MCF 10A (cell line): ENCODE results near the gene FOXD4L6. TPM values are rescaled to one million over a fixed set of nuclear protein-coding genes. Genes with fewer than 3 reads are reported as not detected.
"Not testable (repeated sequence)": the region's sequence is repeated elsewhere in the genome, so short reads cannot be mapped to it uniquely, and the experiment has no call there.

ENCODE experiments used
- BruUV-seq: library from RNA; stranded (reverse); fragments of 400-500 nt; replicated peaks from 2 replicates; lab custom pipeline; 2021; lab: Mats Ljungman, UMichigan
- CTCF ChIA-PET: fragments of 300-600 bp; sonication (Branson Sonifier 250); formaldehyde crosslinking; extraction: SDS; loops from one replicate; lab custom pipeline; 2021; ENCODE audit warnings: antibody characterized with exemption, inconsistent platforms; lab: Yijun Ruan, JAX
- POLR2A ChIA-PET: fragments of 300-600, 350-650 bp; sonication (Branson Sonifier 250); formaldehyde crosslinking; extraction: SDS; loops from one replicate; lab custom pipeline; 2020; ENCODE audit warnings: antibody characterized with exemption, inconsistent platforms; lab: Yijun Ruan, JAX
- DNase-seq: peaks from one replicate; pipeline ENCODE4 v3.0.0-alpha.2; 2018; ENCODE audit not compliant: unreplicated experiment
- H3K27ac Mint-ChIP-seq: one replicate; pipeline ENCODE4 v1.8.0; 2022; ENCODE audit warnings: mild to moderate bottlenecking, low read depth, mixed read lengths; ENCODE audit not compliant: unreplicated experiment
- H3K27me3 Mint-ChIP-seq: one replicate; pipeline ENCODE4 v1.8.0; 2022; ENCODE audit warnings: mixed read lengths; ENCODE audit not compliant: insufficient read depth, unreplicated experiment
- H3K36me3 Mint-ChIP-seq: one replicate; pipeline ENCODE4 v1.8.0; 2022; ENCODE audit warnings: mild to moderate bottlenecking, moderate library complexity, mixed read lengths; ENCODE audit not compliant: insufficient read depth, unreplicated experiment
- H3K4me1 Mint-ChIP-seq: one replicate; pipeline ENCODE4 v1.8.0; 2022; ENCODE audit warnings: mixed read lengths; ENCODE audit not compliant: insufficient read depth, unreplicated experiment
- H3K4me3 Mint-ChIP-seq: one replicate; pipeline ENCODE4 v1.8.0; 2022; ENCODE audit warnings: mild to moderate bottlenecking, moderate library complexity, mixed read lengths; ENCODE audit not compliant: unreplicated experiment
- H3K9me3 Mint-ChIP-seq: one replicate; pipeline ENCODE4 v1.8.0; 2022; ENCODE audit warnings: mixed read lengths; ENCODE audit not compliant: unreplicated experiment
- intact Hi-C: fragments of 100-400 bp; cut with micrococcal nuclease; formaldehyde crosslinking; loops from 2 replicates; pipeline ENCODE4 v1.14.1; 2022
- total RNA-seq: library from RNA; stranded (reverse); gene quantifications from 2 replicates; pipeline ENCODE4 v1.2.3, GENCODE V29; 2022

FOXD4L6 gene
- total RNA-seq, 1 experiment from 2014 or later = 0.30 TPM

GRCh38 chr9:41106472-41107116 is 21.9 kb downstream of the FOXD4L6 start:
- BruUV-seq, POLR2A ChIA-PET, H3K36me3 Mint-ChIP-seq, H3K4me3 Mint-ChIP-seq, H3K4me1 Mint-ChIP-seq, intact Hi-C loops, CTCF ChIA-PET, H3K27me3 Mint-ChIP-seq, H3K9me3 Mint-ChIP-seq, DNase-seq, H3K27ac Mint-ChIP-seq: not testable (repeated sequence)

GRCh38 chr9:41105557-41106253 is 22.8 kb downstream of the FOXD4L6 start:
- H3K4me1 Mint-ChIP-seq, H3K36me3 Mint-ChIP-seq, H3K9me3 Mint-ChIP-seq, H3K4me3 Mint-ChIP-seq, CTCF ChIA-PET, H3K27me3 Mint-ChIP-seq, POLR2A ChIA-PET, DNase-seq, intact Hi-C loops, H3K27ac Mint-ChIP-seq, BruUV-seq: not testable (repeated sequence)

DNA sequence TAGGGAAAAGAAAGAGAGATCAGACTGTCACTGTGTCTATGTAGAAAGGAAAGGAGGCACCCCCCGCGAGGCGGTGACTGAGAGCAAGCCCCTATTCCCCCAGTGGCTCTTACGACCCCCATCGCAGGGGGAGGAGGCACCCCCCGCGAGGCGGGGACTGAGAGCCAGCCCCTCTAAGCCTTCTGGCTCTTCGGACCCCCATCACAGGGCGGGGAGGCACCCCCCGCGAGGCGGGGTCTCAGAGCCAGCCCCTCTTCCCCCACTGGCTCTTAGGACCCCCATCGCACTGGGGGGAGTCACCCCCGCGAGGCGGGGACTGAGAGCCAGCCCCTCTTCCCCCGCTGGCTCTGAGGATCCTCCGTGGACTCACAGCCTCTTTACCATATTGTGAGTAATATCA is 23.9 kb downstream of the FOXD4L6 start:
- H3K27ac Mint-ChIP-seq, BruUV-seq, CTCF ChIA-PET, H3K4me1 Mint-ChIP-seq, H3K9me3 Mint-ChIP-seq, DNase-seq, H3K4me3 Mint-ChIP-seq, POLR2A ChIA-PET, H3K36me3 Mint-ChIP-seq, H3K27me3 Mint-ChIP-seq, intact Hi-C loops: not testable (repeated sequence)

GRCh38 chr9:41100508-41100907 is 28.0 kb downstream of the FOXD4L6 start:
- H3K27me3 Mint-ChIP-seq, H3K9me3 Mint-ChIP-seq, H3K4me3 Mint-ChIP-seq, DNase-seq, H3K4me1 Mint-ChIP-seq, CTCF ChIA-PET, H3K36me3 Mint-ChIP-seq, intact Hi-C loops, H3K27ac Mint-ChIP-seq, POLR2A ChIA-PET, BruUV-seq: not testable (repeated sequence)

DNA sequence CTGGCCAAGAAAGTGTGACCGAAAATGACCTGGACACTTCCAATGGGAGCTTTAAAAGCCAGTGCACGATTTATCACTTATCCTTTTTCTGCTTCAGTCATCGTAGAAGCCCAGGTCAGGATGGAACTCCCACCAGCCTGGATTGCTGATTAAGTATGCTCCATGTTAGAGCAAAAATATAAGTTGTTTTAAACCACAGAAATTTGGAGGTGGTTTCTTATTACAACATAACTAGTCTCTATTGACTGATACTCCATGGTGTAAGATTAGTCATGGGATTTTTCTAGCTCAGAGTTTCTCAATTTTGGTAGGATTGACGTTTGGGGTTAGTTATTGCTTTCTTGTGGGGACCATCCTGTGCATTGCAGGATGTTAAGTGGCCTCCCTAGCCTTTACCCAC is 29.7 kb downstream of the FOXD4L6 start:
- peak; percentile 16 for DNase-seq
- CTCF ChIA-PET, H3K27me3 Mint-ChIP-seq, POLR2A ChIA-PET, H3K4me3 Mint-ChIP-seq, H3K9me3 Mint-ChIP-seq, H3K4me1 Mint-ChIP-seq, H3K36me3 Mint-ChIP-seq, H3K27ac Mint-ChIP-seq, intact Hi-C loops, BruUV-seq: not testable (repeated sequence)

DNA sequence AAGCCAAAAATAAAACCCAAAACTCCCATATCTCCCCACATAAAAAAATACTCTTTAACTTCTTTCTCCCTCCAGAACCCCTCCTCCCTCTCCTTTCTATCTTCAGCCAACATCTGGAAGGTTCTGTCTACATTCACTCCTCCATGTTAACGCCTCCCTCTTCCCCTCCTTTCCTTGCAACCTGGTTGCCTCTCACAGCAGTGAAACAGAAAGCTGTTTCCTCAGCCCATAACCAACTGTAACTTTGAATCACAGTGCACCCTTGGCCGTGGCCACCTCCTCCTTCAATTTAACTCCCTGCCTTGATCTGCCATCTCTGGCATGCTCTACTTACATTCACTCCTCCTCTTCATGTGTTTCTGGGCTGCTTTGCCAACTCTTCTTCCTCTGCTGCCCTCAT is 33.4 kb downstream of the FOXD4L6 start:
- BruUV-seq, DNase-seq: not testable (repeated sequence)

GRCh38 chr9:41094010-41094773 is 34.3 kb downstream of the FOXD4L6 start:
- H3K27me3 Mint-ChIP-seq, DNase-seq, H3K4me1 Mint-ChIP-seq, BruUV-seq, H3K27ac Mint-ChIP-seq, POLR2A ChIA-PET, H3K36me3 Mint-ChIP-seq, CTCF ChIA-PET, H3K9me3 Mint-ChIP-seq, intact Hi-C loops, H3K4me3 Mint-ChIP-seq: not testable (repeated sequence)

More for the DNA sequence above, 33.4 kb downstream of the FOXD4L6 start:
- intact Hi-C loops, CTCF ChIA-PET, H3K36me3 Mint-ChIP-seq, H3K4me1 Mint-ChIP-seq, POLR2A ChIA-PET, H3K27me3 Mint-ChIP-seq, H3K4me3 Mint-ChIP-seq, H3K27ac Mint-ChIP-seq, H3K9me3 Mint-ChIP-seq: not testable (repeated sequence)

DNA sequence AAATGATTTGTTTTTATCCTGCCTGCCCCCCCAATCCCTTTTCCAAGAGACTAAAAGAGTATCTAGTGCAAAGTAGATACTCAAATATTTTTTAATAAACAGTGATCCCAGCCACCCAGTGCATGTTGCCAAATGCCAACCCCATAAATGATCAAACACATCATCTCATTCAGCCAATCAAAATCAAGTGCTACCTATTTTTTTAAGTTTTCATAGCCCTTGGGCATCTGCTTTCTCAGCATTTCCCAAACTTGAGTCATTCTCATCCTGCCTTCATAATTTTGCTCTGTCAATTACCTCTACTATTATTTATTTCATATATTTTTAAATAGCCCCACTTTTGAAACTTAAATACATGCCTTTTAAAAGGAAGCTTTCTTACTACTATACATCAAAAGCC is 37.6 kb downstream of the FOXD4L6 start:
- H3K4me3 Mint-ChIP-seq, H3K27ac Mint-ChIP-seq, H3K9me3 Mint-ChIP-seq, BruUV-seq, H3K27me3 Mint-ChIP-seq, CTCF ChIA-PET, H3K4me1 Mint-ChIP-seq, DNase-seq, intact Hi-C loops, POLR2A ChIA-PET, H3K36me3 Mint-ChIP-seq: not testable (repeated sequence)

DNA sequence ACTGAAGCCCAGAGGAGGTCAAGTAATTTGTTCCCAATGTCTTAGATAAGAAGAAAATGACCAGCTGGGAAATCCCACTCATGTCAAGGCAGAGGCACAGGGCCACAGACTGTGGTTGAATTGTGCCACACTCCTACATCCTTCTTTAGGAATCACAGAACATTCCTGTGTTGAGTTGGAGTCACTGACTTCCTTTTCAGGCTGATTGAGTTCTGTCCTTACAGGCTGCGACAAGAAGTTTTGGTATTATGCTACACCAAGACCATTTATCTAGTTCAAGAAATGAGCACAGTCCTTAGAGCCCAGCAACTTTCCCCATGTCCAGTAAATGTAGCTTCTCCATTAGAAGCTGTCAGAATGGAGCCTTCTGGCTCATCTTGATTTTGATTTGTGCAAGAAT is 38.1 kb downstream of the FOXD4L6 start:
- CTCF ChIA-PET, H3K36me3 Mint-ChIP-seq, POLR2A ChIA-PET, H3K27me3 Mint-ChIP-seq, H3K9me3 Mint-ChIP-seq, intact Hi-C loops, DNase-seq, H3K4me1 Mint-ChIP-seq, H3K4me3 Mint-ChIP-seq, BruUV-seq, H3K27ac Mint-ChIP-seq: not testable (repeated sequence)
